ENCODE data around the gene RELN.

RELN gene

DNA sequence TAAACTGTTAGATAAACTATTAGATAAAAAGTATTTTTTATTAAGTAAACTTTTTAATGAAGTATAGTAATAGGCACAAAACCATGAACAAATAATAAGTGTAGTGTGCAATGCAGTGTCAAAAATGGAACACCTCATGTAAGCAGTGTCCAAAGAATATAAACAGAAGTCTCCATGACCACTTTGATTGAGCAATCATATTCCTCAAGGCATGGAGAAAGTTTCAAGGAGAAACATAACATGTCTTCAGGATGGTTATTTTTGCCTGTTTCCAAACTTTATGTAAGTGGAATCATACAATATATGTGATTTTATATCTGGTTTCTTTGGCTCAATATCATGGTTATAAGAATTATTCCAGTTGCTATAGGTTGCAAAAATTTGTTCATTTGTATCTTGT is 6.1 kb upstream of the RELN start:
- DNase-seq (ENCODE audit: extremely low spot score) = no peak
- TF ChIP-seq, protein P1, sequence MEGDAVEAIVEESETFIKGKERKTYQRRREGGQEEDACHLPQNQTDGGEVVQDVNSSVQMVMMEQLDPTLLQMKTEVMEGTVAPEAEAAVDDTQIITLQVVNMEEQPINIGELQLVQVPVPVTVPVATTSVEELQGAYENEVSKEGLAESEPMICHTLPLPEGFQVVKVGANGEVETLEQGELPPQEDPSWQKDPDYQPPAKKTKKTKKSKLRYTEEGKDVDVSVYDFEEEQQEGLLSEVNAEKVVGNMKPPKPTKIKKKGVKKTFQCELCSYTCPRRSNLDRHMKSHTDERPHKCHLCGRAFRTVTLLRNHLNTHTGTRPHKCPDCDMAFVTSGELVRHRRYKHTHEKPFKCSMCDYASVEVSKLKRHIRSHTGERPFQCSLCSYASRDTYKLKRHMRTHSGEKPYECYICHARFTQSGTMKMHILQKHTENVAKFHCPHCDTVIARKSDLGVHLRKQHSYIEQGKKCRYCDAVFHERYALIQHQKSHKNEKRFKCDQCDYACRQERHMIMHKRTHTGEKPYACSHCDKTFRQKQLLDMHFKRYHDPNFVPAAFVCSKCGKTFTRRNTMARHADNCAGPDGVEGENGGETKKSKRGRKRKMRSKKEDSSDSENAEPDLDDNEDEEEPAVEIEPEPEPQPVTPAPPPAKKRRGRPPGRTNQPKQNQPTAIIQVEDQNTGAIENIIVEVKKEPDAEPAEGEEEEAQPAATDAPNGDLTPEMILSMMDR (IDR thresholded peaks at IDR 0.05; ENCODE audit: control extremely low read depth, extremely low read depth, low read depth, missing control alignments) = no peak
- POLR2A ChIA-PET = no interaction called here
- CTCF ChIA-PET = no interaction called here

DNA sequence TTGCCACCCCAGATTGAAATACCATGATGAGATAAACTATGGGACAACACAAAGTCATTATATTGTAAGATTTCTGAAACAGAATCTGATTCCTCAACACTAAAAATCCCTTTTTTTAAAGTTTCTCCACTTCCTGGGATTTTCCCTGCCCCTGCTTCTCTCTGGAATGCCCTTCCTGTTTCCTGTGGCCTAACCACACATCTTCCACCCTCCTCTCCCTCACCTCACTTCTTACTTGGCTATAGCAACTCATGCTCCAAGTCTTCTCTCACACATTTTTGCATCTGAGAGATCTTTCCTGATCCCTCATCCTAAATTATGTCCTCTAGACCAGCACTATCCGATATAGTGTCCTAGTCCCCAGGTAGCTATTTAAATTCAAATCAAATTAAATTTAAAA is 4.1 kb upstream of the RELN start:
- TF ChIP-seq, protein P1 (IDR thresholded peaks at IDR 0.05; ENCODE audit: control extremely low read depth, extremely low read depth, low read depth, missing control alignments) = no peak
- no peak for DNase-seq (ENCODE audit: extremely low spot score)
- CTCF ChIA-PET = interaction anchor here (1.0 kb wide), 1 partner anchor 13 kb away, joined by 3 read pairs; no protein-coding TSS in a partner anchor
- POLR2A ChIA-PET = no interaction called here

DNA sequence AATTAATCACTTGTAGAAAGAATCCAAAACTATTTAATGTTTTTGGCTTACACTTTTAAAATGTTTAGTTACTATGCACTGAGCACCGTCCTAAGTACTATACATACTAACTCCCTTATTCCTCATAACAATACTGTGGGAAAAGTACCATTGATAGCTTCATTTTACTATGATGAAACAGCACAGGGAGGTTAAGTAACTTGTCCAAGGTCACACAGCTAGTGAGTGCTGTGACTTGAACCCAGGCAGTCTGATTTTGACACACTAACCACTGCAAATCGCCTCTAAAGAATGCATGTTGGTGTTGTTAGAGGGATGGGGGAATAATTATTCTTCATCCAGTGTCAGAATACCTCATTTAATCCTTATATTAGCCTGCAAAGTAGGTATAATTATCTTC is 1.9 kb upstream of the RELN start:
- POLR2A ChIA-PET = no interaction called here
- TF ChIP-seq, protein P1 (IDR thresholded peaks at IDR 0.05; ENCODE audit: control extremely low read depth, extremely low read depth, low read depth, missing control alignments) = no peak
- CTCF ChIA-PET = interaction anchor here (1.0 kb wide), 1 partner anchor 9 kb away, joined by 3 read pairs; no protein-coding TSS in a partner anchor
- DNase-seq (ENCODE audit: extremely low spot score) = no peak

DNA sequence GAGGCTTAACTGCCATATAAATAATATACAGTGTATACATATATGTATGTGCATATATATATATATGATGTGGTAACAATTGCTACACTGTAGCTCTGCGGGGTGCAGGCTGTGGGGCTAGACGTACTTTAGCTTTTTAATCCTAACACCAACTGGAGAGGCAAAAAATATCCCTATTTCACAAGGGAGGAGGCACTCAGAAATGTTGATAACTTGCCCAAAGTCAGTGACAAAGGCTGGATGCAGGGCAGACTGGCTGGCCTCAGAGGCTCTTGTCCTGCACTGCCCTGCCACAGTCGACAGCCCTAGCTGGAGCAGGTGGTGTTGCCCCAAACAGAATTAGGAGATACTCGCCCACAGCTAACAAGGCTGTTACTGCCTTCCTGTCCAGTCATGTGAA is 1.5 kb upstream of the RELN start:
- TF ChIP-seq, protein P1 (IDR thresholded peaks at IDR 0.05; ENCODE audit: control extremely low read depth, extremely low read depth, low read depth, missing control alignments) = no peak
- POLR2A ChIA-PET = no interaction called here
- DNase-seq (ENCODE audit: extremely low spot score) = no peak
- CTCF ChIA-PET = no interaction called here

DNA sequence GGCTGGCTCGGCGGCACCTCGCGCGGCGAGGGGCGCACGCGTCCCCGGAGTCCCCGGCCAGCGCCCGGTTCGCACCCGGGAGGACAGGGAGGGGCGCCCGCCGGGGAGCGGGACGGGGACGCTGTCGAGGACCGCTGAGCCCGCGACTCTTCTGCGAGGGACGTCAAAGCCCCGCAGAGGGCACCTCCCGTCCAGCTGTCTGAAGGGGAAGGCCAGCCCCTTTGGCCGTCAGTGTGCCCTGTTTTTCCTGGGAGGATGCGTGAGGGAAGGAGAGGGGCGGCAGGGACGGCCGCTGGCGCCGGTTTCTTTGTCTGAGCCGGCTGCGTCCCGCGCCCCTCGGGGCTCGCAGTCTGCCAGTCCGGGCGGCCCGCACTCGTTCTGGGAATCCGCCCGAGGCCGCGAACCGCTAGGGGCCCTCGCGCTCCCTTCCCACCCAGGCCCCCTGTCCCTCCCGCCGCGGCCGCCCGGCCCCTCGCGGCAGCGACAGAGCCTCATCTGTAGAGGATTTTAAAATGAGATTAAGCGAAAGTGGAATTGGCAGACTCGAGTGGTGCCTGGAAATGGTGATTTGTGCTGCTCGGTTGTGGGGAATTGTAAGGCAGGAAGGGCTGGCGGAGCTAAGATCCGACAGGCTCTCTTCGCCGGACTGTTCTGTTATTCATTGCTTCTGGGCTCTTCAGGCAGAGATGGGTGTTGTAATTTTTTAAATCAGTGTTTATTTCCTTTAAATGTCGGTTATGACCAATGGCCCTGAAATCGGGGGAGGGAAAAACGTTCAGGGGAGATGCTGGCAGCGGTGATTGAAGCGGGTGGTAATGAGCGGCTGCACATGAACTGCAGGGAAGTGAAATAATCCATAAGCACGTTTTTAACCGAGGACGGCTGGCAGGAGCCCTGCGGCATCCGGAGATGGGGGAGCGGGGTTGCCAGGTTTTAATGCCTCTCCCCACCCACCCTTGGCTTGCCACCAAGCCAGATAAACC is 618 bp upstream of the RELN start:
- ChIA-PET CTCF (no interaction called here), POLR2A (no interaction called here)
- peak; percentile 16 for DNase-seq (ENCODE audit: extremely low spot score)
- TF ChIP-seq, protein P1 (IDR thresholded peaks at IDR 0.05; ENCODE audit: control extremely low read depth, extremely low read depth, low read depth, missing control alignments) = no peak

DNA sequence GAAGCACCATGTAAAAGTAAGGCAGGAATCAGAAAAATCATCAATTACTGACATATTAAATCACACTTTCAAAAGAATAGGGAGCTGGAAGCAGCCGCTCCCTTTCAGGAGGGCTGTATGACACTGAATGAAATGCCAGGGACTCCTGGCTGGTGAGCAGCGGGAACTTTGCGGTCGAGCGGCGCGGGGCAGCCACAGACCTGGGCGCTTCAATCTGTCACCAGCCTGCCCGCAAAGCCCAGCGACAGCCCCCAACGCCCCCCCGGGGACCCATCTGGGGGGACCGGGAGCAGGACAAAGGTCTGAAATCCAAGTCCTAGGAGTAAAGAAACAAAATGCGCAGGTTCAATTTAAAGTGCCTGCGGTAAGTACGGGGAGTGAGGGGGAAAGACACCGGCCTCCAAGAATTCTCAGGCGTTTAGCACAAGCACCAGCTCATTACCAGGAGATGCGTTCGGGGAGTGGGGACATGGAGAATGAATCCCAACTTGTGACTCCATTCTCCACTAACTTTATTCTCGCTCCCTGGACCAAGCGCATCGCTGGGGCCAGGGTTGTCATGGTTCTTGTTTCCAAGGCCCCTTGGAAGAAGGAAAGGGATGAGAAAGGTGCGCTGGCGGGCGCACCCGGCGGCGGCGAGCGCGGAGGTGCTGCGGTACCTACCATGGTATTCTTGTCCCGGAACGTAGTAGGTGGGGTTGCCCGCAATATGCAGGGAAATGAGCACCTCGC is 824 bp downstream of the RELN start:
- ChIA-PET POLR2A (no interaction called here), CTCF (no interaction called here)
- DNase-seq (ENCODE audit: extremely low spot score) = peak; percentile 8
- TF ChIP-seq, protein P1 (IDR thresholded peaks at IDR 0.05; ENCODE audit: control extremely low read depth, extremely low read depth, low read depth, missing control alignments) = no peak
